ENCODE results near the gene NFATC2IP. TPM values are rescaled to one million over a fixed set of nuclear protein-coding genes. Genes with fewer than 3 reads are reported as not detected.

NFATC2IP gene
- total and polyA plus RNA-seq, 9 of the 15 experiments (the other 6 are each of a cell fraction or from before 2014, with no cell fraction given) = 15.6 to 106 (median 46.9) TPM

GRCh38 chr16:28943281-28943680, 7.5 kb upstream of the NFATC2IP start:
- no peaks in the 10 kb centered on the region for H3K9me3 ChIP-seq (replicated peaks; ENCODE audit: control insufficient read depth, insufficient read depth, low read depth, low read length)
- H3K27ac ChIP-seq (ENCODE audit: extremely low read depth, low read depth, low read length) = no peak overlapping the region
- DNase-seq (ENCODE audit: extremely low read depth in 1 of 4, low spot score in 3 of 4) (no peak), ATAC-seq (no peak), FAIRE-seq (no peak)
- no peaks in the 10 kb centered on the region for H3K9me1 ChIP-seq (ENCODE audit: control insufficient read depth, insufficient read depth, low read length)
- POLR2A ChIA-PET = interaction anchor here (0.6 to 1.8 kb wide), 4 partner anchors 15 to 84 kb away, joined by 3 to 4 read pairs (median 4); partner anchors contain the start of gene RABEP2
- H4K20me1 ChIP-seq (replicated peaks; ENCODE audit: control insufficient read depth, insufficient read depth, low read length) = no peaks in the 10 kb centered on the region
- H3K36me3 ChIP-seq (ENCODE audit: control insufficient read depth, insufficient read depth, low read length) = no peaks in the 10 kb centered on the region
- in situ Hi-C loops (cut with MboI) (loop anchor here (25.0 kb wide), 1 partner anchor 506 kb away; no protein-coding TSS in a partner anchor), intact Hi-C loops (cut with micrococcal nuclease) (no loop called here)
- peak overlapping the region; percentile 63; the same call in 1 of the 2 replicates for H2AFZ ChIP-seq (ENCODE audit: low read depth, low read length)
- no peaks in the 10 kb centered on the region for H3K79me2 ChIP-seq (ENCODE audit: control insufficient read depth, insufficient read depth, low read length)
- no peak for TF ChIP-seq POLR2B (IDR thresholded peaks at IDR 0.05; ENCODE audit: low read depth, partially characterized antibody)
- TF ChIP-seq ETS2 (tag; IDR thresholded peaks at IDR 0.05; ENCODE audit: borderline replicate concordance, poor library complexity, severe bottlenecking) = no peak
- H3K4me2 ChIP-seq (ENCODE audit: insufficient read depth, low read length) = no peak overlapping the region
- H3K4me3 ChIP-seq = no peak overlapping the region
- CTCF ChIA-PET (ENCODE audit: low intra/inter-chr PET ratio) = interaction anchor here (0.5 kb wide), 1 partner anchor 18 kb away, joined by 3 read pairs; no protein-coding TSS in a partner anchor
- no peaks in the 10 kb centered on the region for H3K27me3 ChIP-seq (ENCODE audit: control insufficient read depth in 2 of 2, insufficient read depth in 2 of 2, low read length in 2 of 2)
- BruUV-seq (replicated peaks) = no TSS peak
- peaks cover 6 to 15% of the 10 kb centered on the region in 2 experiments; a peak in 4 of 5 replicates for H3K4me1 ChIP-seq (replicated peaks in 1 of 2; ENCODE audit: control insufficient read depth in 2 of 2, insufficient read depth in 2 of 2, low read length in 2 of 2)
- H3K9ac ChIP-seq (ENCODE audit: insufficient read depth in 1 of 2, low read depth in 2 of 2, low read length in 2 of 2) = peak overlapping the region in 1 of 2 experiments; percentile 33; a peak in 1 of 4 replicates

GRCh38 chr16:28946681-28947080, 4.1 kb upstream of the NFATC2IP start:
- no peaks in the 10 kb centered on the region for H3K9me1 ChIP-seq (ENCODE audit: control insufficient read depth, insufficient read depth, low read length)
- no peak overlapping the region for H3K9ac ChIP-seq (ENCODE audit: insufficient read depth in 1 of 2, low read depth in 2 of 2, low read length in 2 of 2)
- in situ Hi-C loops (cut with MboI) (loop anchor here (25.0 kb wide), 1 partner anchor 509 kb away; no protein-coding TSS in a partner anchor), intact Hi-C loops (cut with micrococcal nuclease) (loop anchor here (5.0 kb wide), 1 partner anchor 74 kb away; no protein-coding TSS in a partner anchor)
- no peak for FAIRE-seq
- H3K4me3 ChIP-seq = no peak overlapping the region
- no peak overlapping the region for H3K4me2 ChIP-seq (ENCODE audit: insufficient read depth, low read length)
- H3K4me1 ChIP-seq (replicated peaks in 1 of 2; ENCODE audit: control insufficient read depth in 2 of 2, insufficient read depth in 2 of 2, low read length in 2 of 2) = peaks cover 6 to 21% of the 10 kb centered on the region in 2 experiments; a peak in 4 of 5 replicates
- 56% methylated on average over 4 of the region's 4 CpGs for WGBS (ENCODE audit: insufficient coverage, low coverage, missing lambda C conversion rate)
- TF ChIP-seq RBM25 (IDR thresholded peaks at IDR 0.05; ENCODE audit: low read depth, low read length, severe bottlenecking) (peak; percentile 28), ZNF121 (CRISPR knock-in tag; conservative IDR thresholded peaks at IDR 0.05) (peak; percentile 99), DNMT1 (IDR thresholded peaks at IDR 0.05) (no peak)
- no peak for DNase-seq (ENCODE audit: extremely low read depth in 1 of 4, low spot score in 3 of 4)
- no peaks in the 10 kb centered on the region for H3K27me3 ChIP-seq (ENCODE audit: control insufficient read depth in 2 of 2, insufficient read depth in 2 of 2, low read length in 2 of 2)
- POLR2A ChIA-PET = no interaction called here
- H3K79me2 ChIP-seq (ENCODE audit: control insufficient read depth, insufficient read depth, low read length) = peaks cover 9% of the 10 kb centered on the region
- H3K27ac ChIP-seq (ENCODE audit: extremely low read depth, low read depth, low read length) = no peak overlapping the region
- no peaks in the 10 kb centered on the region for H3K9me3 ChIP-seq (replicated peaks; ENCODE audit: control insufficient read depth, insufficient read depth, low read depth, low read length)
- no TSS peak for BruUV-seq (replicated peaks)
- no peaks in the 10 kb centered on the region for H3K36me3 ChIP-seq (ENCODE audit: control insufficient read depth, insufficient read depth, low read length)
- no peak overlapping the region for H2AFZ ChIP-seq (ENCODE audit: low read depth, low read length)
- H4K20me1 ChIP-seq (replicated peaks; ENCODE audit: control insufficient read depth, insufficient read depth, low read length) = no peaks in the 10 kb centered on the region
- CTCF ChIA-PET (ENCODE audit: low intra/inter-chr PET ratio) = no interaction called here
- ATAC-seq = no peak

All from K562 (cell line).